Pancreas (tissue), 10 donors: ENCODE data around the gene ARHGEF33. TPM values are rescaled to one million over a fixed set of nuclear protein-coding genes. Genes with fewer than 3 reads are reported as not detected.

Source experiments
- ATAC-seq, 4 donors: fragments of 200-7000 bp; cut with Tn5 transposase; one replicate each; pipeline versions ENCODE4 v1.8.0 to v1.9.1; 2020; ENCODE audit warnings: mild to moderate bottlenecking in 4 of 4, moderate library complexity in 4 of 4
- DNase-seq, 6 donors: peaks; one replicate each; pipeline ENCODE4 v3.0.0-alpha.2; 2020
- FAIRE-seq: peaks from 2 replicates; lab custom pipeline; 2012; peaks lifted over from hg19 to GRCh38; lab: Jason Lieb, UNC
- H3K27ac ChIP-seq, 4 donors: fragments of 200-600 bp; sonication (generic); 1 replicate in 3 of 4; 2 replicates in 1 of 4; pipeline versions ENCODE4 v1.5.0 to v1.8.0; 2020
- H3K27me3 ChIP-seq, 4 donors: fragments of 200-600 bp; one replicate each; pipeline ENCODE4 v1.8.0; 2021
- H3K36me3 ChIP-seq, 3 donors: fragments of 200-600 bp; sonication (generic) in 1 of 3; one replicate each; pipeline versions ENCODE4 v1.5.0 to v1.8.0; 2020 to 2021
- H3K4me1 ChIP-seq, 3 donors: fragments of 200-600 bp; one replicate each; pipeline ENCODE4 v1.8.0; 2021
- H3K4me3 ChIP-seq, 4 donors: fragments of 200-600 bp; sonication (generic) in 2 of 4; one replicate each; pipeline versions ENCODE4 v1.5.0 to v1.8.0; 2020 to 2021
- H3K9me3 ChIP-seq, 4 donors: fragments of 200-600 bp; one replicate each; pipeline ENCODE4 v1.8.0; 2021
- CTCF ChIP-seq, 4 donors: fragments of 200-600 bp; sonication (generic) in 3 of 4; IDR thresholded peaks; one replicate each; pipeline versions ENCODE4 v1.5.0 to v1.8.0; 2021; ENCODE audit warnings: antibody characterized with exemption in 4 of 4
- WGBS, 2 donors: extraction: QIAGEN DNeasy Blood & Tissue Kit; methylation state at CpG; one replicate each; pipeline ENCODE4 v1.1.7; 2013; 5-methylcytosine and 5-hydroxymethylcytosine counted together
- intact Hi-C, 3 donors: fragments of 100-400 bp; cut with DNase I; formaldehyde crosslinking; loops; one replicate each; pipeline versions ENCODE4 v1.11.1 to v1.14.2; 2022
- polyA plus RNA-seq, 2 donors: library from polyadenylated mRNA; stranded (reverse); fragments of 200-250 nt; gene quantifications; one replicate each; pipeline ENCODE4 v1.2.3, GENCODE V29; 2013
- total RNA-seq, 6 donors: library from RNA; stranded (reverse); fragmentation: NEBNext Ultra II Directional in 4 of 6; extraction: Animal tissue kit (Norgen Biotek cat#: 25700) in 4 of 6; gene quantifications; one replicate each; pipeline versions ENCODE4 v1.2.1 to v1.2.4, GENCODE V29; 2021 to 2023
- donor health status: healthy with polysubstance abuse.
- donor health status: DM: no; HTN: no; CAD: no; lungs with moderate emphysema.
- donor health status: DM: no; HTN: no; CAD: no.
- donor health status: control.
- donor health status: control.
- donor health status: Bipolar disorder and iron deficiency.
- donor health status: DM: yes; HTN: yes; CAD: no.
- donor health status: DM: no; HTN: no; CAD: no.
- donor health status: DM: no; HTN: no; CAD: no.
- donor health status: DM: yes; HTN: yes; CAD: no.

The ARHGEF33 gene
- total and polyA plus RNA-seq, 8 donors = 0.13 to 1.6 (median 0.47) TPM

- Histone ChIP-seq H3K27ac (no peak overlapping the region), H3K36me3 (peaks cover 0 to 13% (median 0%) of the 10 kb centered on the region in 3 donors), H3K9me3 (no peaks in the 10 kb centered on the region), H3K4me1 (no peaks in the 10 kb centered on the region), H3K4me3 (no peak overlapping the region), H3K27me3 (no peaks in the 10 kb centered on the region)
- no peak for TF ChIP-seq CTCF (IDR thresholded peaks at IDR 0.05)
- no peak for ATAC-seq
- FAIRE-seq = no peak
- no peak for DNase-seq
- 94 to 98% methylated on average over 3 of the region's 3 CpGs for WGBS, 2 donors
- intact Hi-C loops = no loop called here
Measured at GRCh38 chr2:38866773-38867443, 22.8 kb upstream of the ARHGEF33 start.

GRCh38 chr2:38871432-38871831 lies 18.2 kb upstream of the ARHGEF33 start:
- intact Hi-C loops = no loop called here
- Histone ChIP-seq H3K4me1 (peaks cover 0 to 6% (median 3%) of the 10 kb centered on the region in 3 donors), H3K27me3 (no peaks in the 10 kb centered on the region), H3K9me3 (no peaks in the 10 kb centered on the region), H3K4me3 (no peak overlapping the region), H3K36me3 (no peaks in the 10 kb centered on the region), H3K27ac (no peak overlapping the region)
- TF ChIP-seq CTCF (IDR thresholded peaks at IDR 0.05) = no peak
- ATAC-seq (no peak), DNase-seq (no peak), FAIRE-seq (no peak)
- WGBS, 2 donors = 98 to 100% methylated on average over 3 of the region's 3 CpGs

GRCh38 chr2:38873763-38874162 lies 15.9 kb upstream of the ARHGEF33 start:
- intact Hi-C loops = no loop called here
- Histone ChIP-seq H3K27me3 (no peaks in the 10 kb centered on the region), H3K4me3 (no peak overlapping the region), H3K27ac (no peak overlapping the region), H3K36me3 (no peaks in the 10 kb centered on the region), H3K4me1 (peaks cover 0 to 6% (median 3%) of the 10 kb centered on the region in 3 donors), H3K9me3 (no peaks in the 10 kb centered on the region)
- TF ChIP-seq CTCF (IDR thresholded peaks at IDR 0.05) = no peak
- no peak for ATAC-seq
- FAIRE-seq = no peak
- WGBS, 2 donors = 75 to 76% methylated on average over 5 of the region's 5 CpGs
- DNase-seq = no peak

- DNase-seq (no peak), FAIRE-seq (no peak), ATAC-seq (peak in 3 of 4 donors; percentile 23 to 41 (median 25))
- peaks cover 0 to 6% (median 3%) of the 10 kb centered on the region in 3 donors for H3K4me1 ChIP-seq
- peak overlapping the region; percentile 53 to 88 (median 82) for H3K4me3 ChIP-seq
- WGBS, 2 donors = 0 to 1% methylated on average over 10 of the region's 10 CpGs
- H3K9me3 ChIP-seq = no peaks in the 10 kb centered on the region
- TF ChIP-seq CTCF (IDR thresholded peaks at IDR 0.05) = no peak
- H3K27me3 ChIP-seq = no peaks in the 10 kb centered on the region
- H3K36me3 ChIP-seq = no peaks in the 10 kb centered on the region
- H3K27ac ChIP-seq = peak overlapping the region in 3 of 4 donors; percentile 22 to 48 (median 31)
- intact Hi-C loops = no loop called here
Measured at GRCh38 chr2:38875227-38875575, 14.5 kb upstream of the ARHGEF33 start.
